Neural progenitor cell (in vitro differentiated cells): ENCODE data around the gene NEDD4. TPM values are rescaled to one million over a fixed set of nuclear protein-coding genes. Genes with fewer than 3 reads are reported as not detected.
A peak's percentile ranks its signal among the peaks of the same experiment; 100 is the strongest.

ENCODE experiments used
- DNase-seq: peaks from one replicate; pipeline ENCODE4 v3.0.0-alpha.2; 2016; ENCODE audit warnings: low spot score
- H2AFZ ChIP-seq: fragments of 200-600 bp; sonication (generic); replicated peaks from 2 replicates; pipeline ENCODE4 v1.6.1; 2016; ENCODE audit warnings: antibody characterized with exemption
- H3F3A ChIP-seq: fragments of 200-600 bp; sonication (generic); 2 replicates; pipeline ENCODE4 v1.6.1; 2016; ENCODE audit warnings: antibody characterized with exemption, low read depth
- H3K27ac ChIP-seq: fragments of 200-600 bp; sonication (generic); 2 replicates; pipeline ENCODE4 v1.5.1; 2016; ENCODE audit warnings: mild to moderate bottlenecking
- H3K27me3 ChIP-seq: fragments of 200-600 bp; sonication (generic); 2 replicates; pipeline ENCODE4 v1.6.1; 2016; ENCODE audit warnings: mild to moderate bottlenecking, moderate library complexity
- H3K36me3 ChIP-seq: fragments of 200-600 bp; sonication (generic); 2 replicates; pipeline ENCODE4 v1.5.1; 2016
- H3K4me1 ChIP-seq: fragments of 200-600 bp; sonication (generic); 2 replicates; pipeline ENCODE4 v1.6.1; 2016; ENCODE audit warnings: mixed run types
- H3K4me2 ChIP-seq: fragments of 200-600 bp; sonication (generic); 2 replicates; pipeline ENCODE4 v1.6.1; 2016
- H3K4me3 ChIP-seq: fragments of 200-600 bp; sonication (generic); 2 replicates; pipeline ENCODE4 v1.5.1; 2016
- H3K79me2 ChIP-seq: fragments of 200-600 bp; sonication (generic); 2 replicates; pipeline ENCODE4 v1.6.1; 2016; ENCODE audit warnings: low read depth
- H3K9ac ChIP-seq: fragments of 200-600 bp; sonication (generic); 2 replicates; pipeline ENCODE4 v1.6.1; 2016
- H3K9me3 ChIP-seq: fragments of 200-600 bp; sonication (generic); 2 replicates; pipeline ENCODE4 v1.5.1; 2016; ENCODE audit warnings: low read depth
- H4K20me1 ChIP-seq: fragments of 200-600 bp; sonication (generic); 2 replicates; pipeline ENCODE4 v1.6.1; 2016; ENCODE audit warnings: low read depth
- H3K27ac Mint-ChIP-seq: 3 replicates; pipeline ENCODE4 v1.8.0; 2021; ENCODE audit warnings: mixed read lengths
- H3K27me3 Mint-ChIP-seq: 2 replicates; pipeline ENCODE4 v1.8.0; 2022; ENCODE audit warnings: low read depth, mild to moderate bottlenecking, inconsistent platforms, moderate library complexity, mixed read lengths; ENCODE audit not compliant: insufficient read depth
- H3K36me3 Mint-ChIP-seq: 3 replicates; pipeline ENCODE4 v1.8.0; 2021; ENCODE audit warnings: mixed read lengths
- H3K4me1 Mint-ChIP-seq: 3 replicates; pipeline ENCODE4 v1.8.0; 2021; ENCODE audit warnings: mixed read lengths
- H3K4me3 Mint-ChIP-seq: 3 replicates; pipeline ENCODE4 v1.8.0; 2021; ENCODE audit warnings: mild to moderate bottlenecking, moderate library complexity, mixed read lengths
- H3K9me3 Mint-ChIP-seq: 3 replicates; pipeline ENCODE4 v1.8.0; 2020; ENCODE audit warnings: mixed read lengths
- EZH2 ChIP-seq: fragments of 200-600 bp; sonication (generic); IDR thresholded peaks from 2 replicates; pipeline ENCODE4 v1.6.1; 2017; ENCODE audit warnings: antibody characterized with exemption, mild to moderate bottlenecking, moderate library complexity
- EZH2phosphoT487 ChIP-seq: fragments of 200-600 bp; sonication (generic); IDR thresholded peaks from 2 replicates; pipeline ENCODE4 v1.6.1; 2017; ENCODE audit warnings: antibody characterized with exemption
- total RNA-seq: library from RNA; depleted of rRNA; stranded (reverse); fragments of >200 nt; gene quantifications from 2 replicates; pipeline ENCODE4 v1.2.3, GENCODE V29; 2015; ENCODE audit warnings: low replicate concordance
- TF ChIP-seq, protein P1 (sequence below): fragments of 200-600 bp; sonication (generic); IDR thresholded peaks from 2 replicates; pipeline ENCODE4 v1.5.1; 2017; ENCODE audit warnings: antibody characterized with exemption, mild to moderate bottlenecking

The NEDD4 gene
- total RNA-seq, result 16.1 and 36.7 TPM in 2 replicates

DNA sequence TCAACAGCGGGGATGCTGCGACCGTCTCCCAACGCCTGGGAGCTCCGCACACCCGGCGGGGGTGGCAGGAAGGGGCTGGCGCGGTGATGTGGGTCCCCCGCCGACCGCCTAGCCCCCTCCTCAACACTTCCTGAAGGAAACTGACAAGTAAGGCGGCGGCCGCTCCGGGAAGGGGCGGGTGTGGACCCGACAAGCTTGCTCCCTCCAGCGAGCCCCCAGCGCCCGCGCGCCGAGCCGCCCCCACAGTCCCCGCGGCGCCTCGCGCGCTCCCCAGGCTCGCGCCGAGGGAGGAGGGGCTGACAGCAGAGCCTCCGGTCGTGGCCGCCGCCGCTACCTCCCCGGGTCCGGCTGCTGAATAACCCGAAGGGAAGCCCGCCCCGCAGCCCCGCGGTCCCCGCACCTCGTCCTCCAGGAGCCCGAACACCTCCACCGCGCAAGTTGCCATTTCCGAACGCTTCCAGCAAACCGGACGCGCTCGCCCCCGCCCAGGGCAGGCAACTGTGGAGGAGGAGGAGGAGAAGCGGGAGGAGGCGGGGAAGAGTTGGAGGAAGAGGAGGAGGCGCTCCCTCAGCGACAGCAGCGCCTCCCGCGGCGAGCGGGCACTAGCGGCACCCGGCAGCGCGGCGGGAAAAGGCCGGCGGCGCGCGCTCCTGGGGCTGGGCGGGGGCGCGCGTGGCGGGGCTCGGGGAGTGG is at the start of gene NEDD4:
NEDD4 (minus strand) TSS at position 502 of the 693 bp plus-strand sequence; CDS start at position 445, 57 bp downstream.
- peaks cover 6% of the 10 kb centered on the region for H3K79me2 ChIP-seq
- Mint-ChIP-seq H3K4me1 (peaks cover 35% of the 10 kb centered on the region), H3K36me3 (peaks cover 3% of the 10 kb centered on the region), H3K4me3 (peak within 1 kb of the TSS; percentile 97), H3K27ac (peak within 1 kb of the TSS; percentile 90), H3K27me3 (peaks cover 2% of the 10 kb centered on the region), H3K9me3 (peaks cover 2% of the 10 kb centered on the region)
- H3K9me3 ChIP-seq, result no peaks in the 10 kb centered on the region
- H3K4me2 ChIP-seq, result peak within 1 kb of the TSS; percentile 71
- H3K4me3 ChIP-seq, result peak within 1 kb of the TSS; percentile 95
- peaks cover 24% of the 10 kb centered on the region for H3F3A ChIP-seq
- no peaks in the 10 kb centered on the region for H3K36me3 ChIP-seq
- peak within 1 kb of the TSS; percentile 40 for H3K9ac ChIP-seq
- peak; percentile 90 for DNase-seq
- peaks cover 23% of the 10 kb centered on the region for H3K4me1 ChIP-seq
- TF ChIP-seq, protein P1, sequence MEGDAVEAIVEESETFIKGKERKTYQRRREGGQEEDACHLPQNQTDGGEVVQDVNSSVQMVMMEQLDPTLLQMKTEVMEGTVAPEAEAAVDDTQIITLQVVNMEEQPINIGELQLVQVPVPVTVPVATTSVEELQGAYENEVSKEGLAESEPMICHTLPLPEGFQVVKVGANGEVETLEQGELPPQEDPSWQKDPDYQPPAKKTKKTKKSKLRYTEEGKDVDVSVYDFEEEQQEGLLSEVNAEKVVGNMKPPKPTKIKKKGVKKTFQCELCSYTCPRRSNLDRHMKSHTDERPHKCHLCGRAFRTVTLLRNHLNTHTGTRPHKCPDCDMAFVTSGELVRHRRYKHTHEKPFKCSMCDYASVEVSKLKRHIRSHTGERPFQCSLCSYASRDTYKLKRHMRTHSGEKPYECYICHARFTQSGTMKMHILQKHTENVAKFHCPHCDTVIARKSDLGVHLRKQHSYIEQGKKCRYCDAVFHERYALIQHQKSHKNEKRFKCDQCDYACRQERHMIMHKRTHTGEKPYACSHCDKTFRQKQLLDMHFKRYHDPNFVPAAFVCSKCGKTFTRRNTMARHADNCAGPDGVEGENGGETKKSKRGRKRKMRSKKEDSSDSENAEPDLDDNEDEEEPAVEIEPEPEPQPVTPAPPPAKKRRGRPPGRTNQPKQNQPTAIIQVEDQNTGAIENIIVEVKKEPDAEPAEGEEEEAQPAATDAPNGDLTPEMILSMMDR, result peak; percentile 35
- TF ChIP-seq EZH2 (peak; percentile 8), EZH2phosphoT487 (no peak)
- no peaks in the 10 kb centered on the region for H4K20me1 ChIP-seq
- H2AFZ ChIP-seq, result peak within 1 kb of the TSS; percentile 91
- H3K27ac ChIP-seq, result no peak within 1 kb of the TSS
- peaks cover 28% of the 10 kb centered on the region for H3K27me3 ChIP-seq

DNA sequence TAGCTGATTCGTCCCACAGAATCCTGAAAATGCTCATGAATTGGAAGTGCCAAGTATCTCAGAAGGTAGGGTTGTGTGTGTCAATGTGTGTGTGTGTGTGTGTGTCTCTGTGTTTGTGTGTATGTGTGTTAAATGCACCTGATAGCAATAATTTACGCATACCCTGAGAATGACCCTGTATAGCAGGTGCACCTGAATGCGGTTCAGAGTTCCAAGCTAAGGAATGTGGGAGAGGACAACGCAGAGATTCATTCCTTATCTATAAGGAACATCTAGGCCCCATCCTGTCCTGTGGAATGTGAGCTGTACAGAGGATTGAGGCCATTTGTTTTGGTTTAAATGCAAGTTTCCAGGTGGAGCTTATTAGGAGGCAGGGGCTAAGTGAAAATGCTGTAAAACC is 49.1 kb upstream of the NEDD4 start:
- no peaks in the 10 kb centered on the region for H3K9me3 ChIP-seq
- Mint-ChIP-seq H3K36me3 (no peaks in the 10 kb centered on the region), H3K4me3 (no peak overlapping the region), H3K27ac (peak overlapping the region; percentile 35), H3K9me3 (peaks cover 5% of the 10 kb centered on the region), H3K4me1 (peaks cover 8% of the 10 kb centered on the region), H3K27me3 (no peaks in the 10 kb centered on the region)
- TF ChIP-seq EZH2phosphoT487 (no peak), EZH2 (no peak)
- TF ChIP-seq, protein P1, result no peak
- H3K27ac ChIP-seq, result no peak overlapping the region
- H3K4me2 ChIP-seq, result no peak overlapping the region
- H3K79me2 ChIP-seq, result no peaks in the 10 kb centered on the region
- no peaks in the 10 kb centered on the region for H3K4me1 ChIP-seq
- H2AFZ ChIP-seq, result no peak overlapping the region
- no peak for DNase-seq
- no peaks in the 10 kb centered on the region for H3F3A ChIP-seq
- no peaks in the 10 kb centered on the region for H3K27me3 ChIP-seq
- H3K4me3 ChIP-seq, result no peak overlapping the region
- no peaks in the 10 kb centered on the region for H4K20me1 ChIP-seq
- no peak overlapping the region for H3K9ac ChIP-seq
- no peaks in the 10 kb centered on the region for H3K36me3 ChIP-seq

DNA sequence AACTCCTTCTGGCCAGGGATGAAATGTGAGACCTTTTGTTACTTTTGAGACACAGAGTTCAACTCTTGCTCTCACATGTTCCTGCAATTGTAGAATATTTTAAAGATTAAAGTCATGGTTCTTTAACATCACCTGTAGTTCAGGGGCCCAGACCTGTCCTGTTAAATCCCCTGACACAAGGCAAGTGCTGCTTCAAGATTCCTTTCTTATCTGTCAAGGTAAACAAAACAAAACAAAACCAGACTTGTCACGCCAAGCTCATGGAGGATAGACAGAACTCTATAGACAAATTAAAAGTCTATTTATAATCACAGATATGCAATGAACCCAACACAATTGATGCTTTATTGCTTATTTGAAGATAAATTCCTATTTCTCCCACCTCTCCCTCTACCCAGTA is 48.6 kb upstream of the NEDD4 start:
- H3K79me2 ChIP-seq, result no peaks in the 10 kb centered on the region
- Mint-ChIP-seq H3K27me3 (no peaks in the 10 kb centered on the region), H3K27ac (no peak overlapping the region), H3K4me3 (no peak overlapping the region), H3K36me3 (no peaks in the 10 kb centered on the region), H3K9me3 (peaks cover 5% of the 10 kb centered on the region), H3K4me1 (peaks cover 8% of the 10 kb centered on the region)
- no peaks in the 10 kb centered on the region for H3K27me3 ChIP-seq
- no peaks in the 10 kb centered on the region for H4K20me1 ChIP-seq
- H3K4me2 ChIP-seq, result no peak overlapping the region
- no peak overlapping the region for H3K4me3 ChIP-seq
- no peak overlapping the region for H3K27ac ChIP-seq
- no peak overlapping the region for H3K9ac ChIP-seq
- H3K36me3 ChIP-seq, result no peaks in the 10 kb centered on the region
- TF ChIP-seq EZH2phosphoT487, result no peak
- TF ChIP-seq, protein P1, result no peak
- TF ChIP-seq EZH2, result no peak
- H3K9me3 ChIP-seq, result no peaks in the 10 kb centered on the region
- H3F3A ChIP-seq, result no peaks in the 10 kb centered on the region
- no peaks in the 10 kb centered on the region for H3K4me1 ChIP-seq
- DNase-seq, result no peak
- H2AFZ ChIP-seq, result no peak overlapping the region
